Smooth muscle cell (in vitro differentiated cells): Measurements from ENCODE around the gene GNLY. TPM values are rescaled to one million over a fixed set of nuclear protein-coding genes. Genes with fewer than 3 reads are reported as not detected.

Experiments used
- DNase-seq: peaks from one replicate; lab custom pipeline; 2025; ENCODE audit not compliant: unreplicated experiment; lab: John Stamatoyannopoulos, UW
- H2AFZ ChIP-seq: fragments of 200-600 bp; sonication (generic); 2 replicates; pipeline ENCODE4 v1.6.0; 2016; ENCODE audit warnings: antibody characterized with exemption, low read depth, mild to moderate bottlenecking
- H3F3A ChIP-seq: fragments of 200-600 bp; sonication (generic); 2 replicates; pipeline ENCODE4 v1.6.0; 2017; ENCODE audit warnings: antibody characterized with exemption, low read depth
- H3K27ac ChIP-seq: fragments of 200-600 bp; sonication (generic); 2 replicates; pipeline ENCODE4 v1.5.1; 2016; ENCODE audit warnings: low read depth, mild to moderate bottlenecking
- H3K27me3 ChIP-seq: fragments of 200-600 bp; sonication (generic); 2 replicates; pipeline ENCODE4 v1.6.1; 2016; ENCODE audit warnings: low read depth, mild to moderate bottlenecking
- H3K36me3 ChIP-seq: fragments of 200-600 bp; sonication (generic); 2 replicates; pipeline ENCODE4 v1.5.1; 2016; ENCODE audit warnings: low read depth
- H3K4me1 ChIP-seq: fragments of 200-600 bp; sonication (generic); 2 replicates; pipeline ENCODE4 v1.5.1; 2016; ENCODE audit warnings: low read depth
- H3K4me2 ChIP-seq: fragments of 200-600 bp; sonication (generic); 2 replicates; pipeline ENCODE4 v1.6.0; 2016; ENCODE audit warnings: mild to moderate bottlenecking
- H3K4me3 ChIP-seq: fragments of 200-600 bp; sonication (generic); 2 replicates; pipeline ENCODE4 v1.5.1; 2016; ENCODE audit warnings: mild to moderate bottlenecking
- H3K79me2 ChIP-seq: fragments of 200-600 bp; sonication (generic); 2 replicates; pipeline ENCODE4 v1.6.0; 2016; ENCODE audit warnings: low read depth, mild to moderate bottlenecking
- H3K9ac ChIP-seq: fragments of 200-600 bp; sonication (generic); 2 replicates; pipeline ENCODE4 v1.6.0; 2016; ENCODE audit warnings: low read depth
- H3K9me3 ChIP-seq: fragments of 200-600 bp; sonication (generic); replicated peaks from 2 replicates; pipeline ENCODE4 v1.5.1; 2016; ENCODE audit warnings: low read depth
- H4K20me1 ChIP-seq: fragments of 200-600 bp; sonication (generic); 2 replicates; pipeline ENCODE4 v1.6.0; 2016; ENCODE audit warnings: low read depth
- CTCF ChIP-seq: fragments of 200-600 bp; sonication (generic); IDR thresholded peaks from 2 replicates; pipeline ENCODE4 v1.5.1; 2017; ENCODE audit warnings: borderline replicate concordance, mild to moderate bottlenecking, antibody characterized with exemption; ENCODE audit not compliant: insufficient read depth, poor library complexity, severe bottlenecking
- WGBS: methylation state at CpG from one replicate; pipeline ENCODE4 v1.1.7; 2016; ENCODE audit warnings: low lambda C conversion rate; 5-methylcytosine and 5-hydroxymethylcytosine counted together
- polyA plus RNA-seq: library from polyadenylated mRNA; unstranded; fragments of >200 nt; fragmentation: Nextera tagmentation; extraction: Ambion mirVana; gene quantifications from 2 replicates; pipeline ENCODE4 v1.2.1, GENCODE V29; 2016
- total RNA-seq: library from RNA; depleted of rRNA; stranded (reverse); fragments of >200 nt; gene quantifications from 2 replicates; pipeline ENCODE4 v1.2.3, GENCODE V29; 2014

Gene GNLY
- total and polyA plus RNA-seq, 2 experiments from 2014 or later, result not detected

- peaks cover 4% of the 10 kb centered on the region for H3K4me1 ChIP-seq
- no peak for TF ChIP-seq CTCF
- no peak overlapping the region for H3K4me2 ChIP-seq
- H4K20me1 ChIP-seq, result peaks cover 27% of the 10 kb centered on the region
- no peaks in the 10 kb centered on the region for H3K79me2 ChIP-seq
- WGBS, result 91% methylated on average over 4 of the region's 4 CpGs
- H3K9ac ChIP-seq, result no peak overlapping the region
- no peak overlapping the region for H3K4me3 ChIP-seq
- H2AFZ ChIP-seq, result no peak overlapping the region
- H3K27me3 ChIP-seq, result no peaks in the 10 kb centered on the region
- H3K9me3 ChIP-seq, result no peaks in the 10 kb centered on the region
- H3K36me3 ChIP-seq, result peaks cover 6% of the 10 kb centered on the region
- H3F3A ChIP-seq, result peaks cover 34% of the 10 kb centered on the region
- no peak overlapping the region for H3K27ac ChIP-seq
- no peak for DNase-seq
These were observed 43.7 kb upstream of the GNLY start for GRCh38 chr2:85650456-85650855.

GRCh38 chr2:85651097-85651496 lies 43.1 kb upstream of the GNLY start:
- H3F3A ChIP-seq, result peaks cover 34% of the 10 kb centered on the region
- no peak overlapping the region for H3K4me2 ChIP-seq
- H3K4me1 ChIP-seq, result peaks cover 4% of the 10 kb centered on the region
- no peak for TF ChIP-seq CTCF
- DNase-seq, result no peak
- H3K9ac ChIP-seq, result no peak overlapping the region
- no peak overlapping the region for H3K4me3 ChIP-seq
- H3K27me3 ChIP-seq, result no peaks in the 10 kb centered on the region
- H3K27ac ChIP-seq, result no peak overlapping the region
- H2AFZ ChIP-seq, result no peak overlapping the region
- WGBS, result 94% methylated on average over 3 of the region's 3 CpGs
- no peaks in the 10 kb centered on the region for H3K79me2 ChIP-seq
- peaks cover 5% of the 10 kb centered on the region for H3K36me3 ChIP-seq
- no peaks in the 10 kb centered on the region for H3K9me3 ChIP-seq
- peaks cover 27% of the 10 kb centered on the region for H4K20me1 ChIP-seq

GRCh38 chr2:85652056-85652455 lies 42.1 kb upstream of the GNLY start:
- H2AFZ ChIP-seq, result no peak overlapping the region
- WGBS, result 98% methylated on average over 2 of the region's 2 CpGs

More at GRCh38 chr2:85652056-85652455, 42.1 kb upstream of the GNLY start:
- H3K9me3 ChIP-seq, result no peaks in the 10 kb centered on the region
- DNase-seq, result no peak
- no peaks in the 10 kb centered on the region for H3K27me3 ChIP-seq
- no peak for TF ChIP-seq CTCF
- peak overlapping the region; percentile 58 for H3K4me2 ChIP-seq
- no peak overlapping the region for H3K9ac ChIP-seq
- H3K79me2 ChIP-seq, result no peaks in the 10 kb centered on the region
- H3K36me3 ChIP-seq, result no peaks in the 10 kb centered on the region
- H3K4me3 ChIP-seq, result no peak overlapping the region
- H4K20me1 ChIP-seq, result peaks cover 27% of the 10 kb centered on the region
- peaks cover 26% of the 10 kb centered on the region for H3F3A ChIP-seq
- H3K4me1 ChIP-seq, result peaks cover 4% of the 10 kb centered on the region
- peak overlapping the region; percentile 62 for H3K27ac ChIP-seq
